AG09319 (cell line): ENCODE results near the gene SPON2.

Experiments
- DNase-seq: peaks from one replicate; pipeline ENCODE4 v3.0.0-alpha.2; 2010; ENCODE audit warnings: low read depth; ENCODE audit errors: extremely low read depth
- CTCF ChIP-seq: IDR thresholded peaks from 2 replicates; pipeline ENCODE4 v1.5.1; 2011; ENCODE audit warnings: low read depth, mild to moderate bottlenecking, inconsistent platforms, low read length, moderate library complexity

The SPON2 gene

DNA sequence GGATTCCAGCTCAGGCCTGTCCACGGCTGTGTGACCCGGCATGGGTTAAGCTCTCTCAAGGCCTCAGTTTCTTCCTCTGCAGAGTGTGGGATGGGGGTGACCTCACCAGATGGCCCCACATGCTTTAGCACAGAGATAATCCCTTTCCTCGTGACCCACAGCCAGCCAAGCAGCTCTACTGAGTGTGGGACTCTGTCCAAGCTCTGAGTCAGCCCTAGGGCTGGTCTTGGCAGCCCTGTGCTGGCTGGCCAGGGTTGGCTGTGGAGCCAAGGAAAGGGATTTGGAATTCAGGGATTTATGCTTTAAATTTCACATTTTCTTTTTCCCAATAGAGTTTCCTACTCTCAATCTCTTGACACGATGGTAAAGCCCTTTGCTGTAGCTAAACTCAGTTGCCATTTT, 19.7 kb upstream of the SPON2 start:
- DNase-seq = peak; percentile 88
- TF ChIP-seq CTCF = no peak

DNA sequence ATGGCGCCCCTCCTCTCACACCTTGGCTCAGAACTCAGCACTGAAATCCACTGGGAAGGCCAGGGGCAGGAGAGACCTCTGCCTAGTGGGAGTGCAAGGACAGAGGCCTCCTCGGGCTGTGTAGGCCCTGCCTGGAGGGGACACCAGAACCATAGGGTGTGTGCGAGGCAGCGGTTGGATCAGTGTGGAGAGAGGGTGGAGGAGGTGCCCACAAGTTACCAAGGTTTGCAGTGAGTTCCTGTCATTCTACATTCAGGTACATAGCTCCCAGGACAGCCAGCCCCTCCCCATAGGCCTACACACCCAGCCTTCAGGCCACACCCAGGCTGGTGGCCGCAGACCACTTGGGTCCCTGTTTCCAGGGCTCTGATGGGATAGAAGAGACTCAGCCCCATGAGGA, 19.2 kb upstream of the SPON2 start:
- no peak for TF ChIP-seq CTCF
- no peak for DNase-seq

DNA sequence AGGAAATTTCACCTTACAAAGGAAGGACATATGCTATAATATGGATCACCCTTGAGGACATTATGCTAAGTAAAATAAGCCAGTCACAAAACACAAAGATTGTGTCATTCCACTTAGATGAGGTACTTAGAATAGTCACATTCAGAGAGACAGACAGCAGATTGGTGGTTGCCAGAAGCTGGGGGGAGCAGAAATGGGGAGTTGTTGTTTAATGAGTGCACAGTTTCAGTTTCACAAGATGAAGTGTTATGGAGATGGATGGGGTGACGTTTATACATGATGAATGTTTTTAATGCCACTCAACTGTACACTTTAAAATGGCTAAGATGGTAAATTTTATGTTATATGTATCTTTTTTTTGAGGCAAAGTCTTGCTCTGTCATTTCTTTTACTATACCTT, 14.8 kb upstream of the SPON2 start:
- no peak for TF ChIP-seq CTCF
- DNase-seq = no peak

DNA sequence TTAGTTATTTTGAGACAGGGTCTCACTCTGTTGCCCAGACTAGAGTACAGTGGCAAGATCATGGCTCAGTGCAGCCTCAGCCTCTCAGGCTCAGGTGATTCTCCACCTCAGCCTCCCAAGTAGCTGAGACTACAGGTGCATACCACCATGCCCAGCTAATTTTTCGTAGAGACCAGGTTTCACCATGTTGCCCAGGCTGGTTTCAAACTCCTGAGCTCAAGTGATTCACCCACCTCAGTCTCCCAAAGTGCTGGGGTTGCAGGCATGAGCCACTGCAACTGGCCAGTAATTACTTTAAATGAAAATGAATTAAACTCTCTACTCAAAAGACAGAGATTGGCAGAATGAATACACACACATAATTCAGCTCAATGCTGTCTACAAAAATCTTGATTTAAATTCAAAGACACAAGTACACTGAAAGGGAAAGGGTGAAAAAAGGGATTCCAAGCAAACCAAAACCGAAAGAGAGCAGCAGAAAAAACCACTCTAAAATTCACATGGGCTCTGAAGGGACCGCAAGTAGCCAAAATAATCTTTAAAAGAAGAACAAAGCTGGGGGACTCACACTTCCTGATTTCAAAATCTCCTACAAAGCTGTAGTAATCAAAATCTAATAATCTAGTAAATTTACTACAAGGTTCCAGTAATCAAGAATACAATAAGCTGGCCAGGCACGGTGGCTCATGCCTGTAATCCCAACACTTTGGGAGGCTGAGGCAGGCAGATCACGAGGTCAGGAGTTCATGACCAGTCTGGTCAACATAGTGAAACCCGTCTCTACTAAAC, 11.8 kb upstream of the SPON2 start:
- no peak for DNase-seq
- TF ChIP-seq CTCF = no peak

- TF ChIP-seq CTCF = no peak
- no peak for DNase-seq
Measured at GRCh38 chr4:1182313-1182712, 9.9 kb upstream of the SPON2 start.

DNA sequence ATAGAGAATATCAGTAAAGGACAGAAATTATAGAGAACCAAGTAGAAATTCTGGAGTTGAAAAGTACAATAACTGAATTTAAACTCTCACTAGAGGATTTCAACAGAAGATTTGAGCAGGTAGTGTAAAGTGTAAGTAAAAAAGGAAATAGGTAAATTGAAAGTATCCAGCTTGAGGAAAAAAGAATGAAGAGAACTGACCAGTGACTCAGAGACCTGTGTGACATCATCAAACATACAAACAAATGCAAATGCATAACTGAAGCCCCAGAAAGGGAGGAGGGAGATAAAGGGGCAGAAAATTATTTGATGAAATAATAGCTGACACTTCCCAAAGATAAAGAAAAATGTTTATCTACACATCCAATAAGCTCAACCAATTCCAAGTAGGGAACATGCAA, 8.3 kb upstream of the SPON2 start:
- no peak for TF ChIP-seq CTCF
- no peak for DNase-seq

DNA sequence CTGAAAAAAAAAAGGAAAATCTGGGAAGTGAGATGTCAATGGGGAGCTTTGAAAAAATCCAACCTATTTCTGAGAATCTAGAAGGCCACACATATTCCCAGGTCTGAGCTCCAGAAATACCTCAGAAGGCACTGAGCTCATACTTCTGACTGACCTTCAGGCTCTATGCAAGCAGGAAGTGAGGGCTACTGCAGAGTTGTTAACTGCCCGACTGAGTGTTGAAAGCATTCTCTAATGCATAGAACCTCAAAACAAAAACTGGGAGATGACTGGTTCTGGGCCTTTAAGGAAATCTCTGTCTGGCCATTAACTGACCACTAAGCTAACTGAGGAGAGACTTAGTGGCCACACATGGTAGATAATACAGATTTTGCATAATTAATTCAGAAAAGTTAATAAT, 7.6 kb upstream of the SPON2 start:
- no peak for DNase-seq
- TF ChIP-seq CTCF = no peak
